H1 (cell line): ENCODE measurements around the gene CNPY3. TPM values are rescaled to one million over a fixed set of nuclear protein-coding genes. Genes with fewer than 3 reads are reported as not detected.

Source experiments
- CTCF ChIA-PET: fragments of 300-600 bp; sonication (Branson Sonifier 250); formaldehyde crosslinking; loops from one replicate; lab custom pipeline; 2021; ENCODE audit not compliant: partially characterized antibody; lab: Charles Lee
- POLR2A ChIA-PET: fragments of 300-600 bp; sonication (Branson Sonifier 250); formaldehyde crosslinking; loops from one replicate; lab custom pipeline; 2021; ENCODE audit warnings: inconsistent platforms; ENCODE audit not compliant: partially characterized antibody; lab: Charles Lee
- DNase-seq, 2 experiments: peaks; one replicate each; pipeline versions ENCODE4 v3.0.0 to v3.0.0-alpha.2; 2010 to 2022; ENCODE audit warnings: low spot score in 2 of 2, low read depth in 1 of 2, mixed read lengths in 1 of 2
- FAIRE-seq: peaks from 2 replicates; lab custom pipeline; 2011; peaks lifted over from hg19 to GRCh38; lab: Jason Lieb, UNC
- H2AFZ ChIP-seq: 2 replicates; pipeline ENCODE4 v1.8.1; 2012; ENCODE audit warnings: low read length, inconsistent platforms
- H2AK5ac ChIP-seq: 2 replicates; pipeline ENCODE4 v1.6.1; 2013; ENCODE audit warnings: low read depth, low read length
- H2BK120ac ChIP-seq: replicated peaks from 2 replicates; pipeline ENCODE3; 2013; ENCODE audit warnings: low read depth, low read length, inconsistent platforms
- H2BK12ac ChIP-seq: 2 replicates; pipeline ENCODE4 v1.6.1; 2013; ENCODE audit warnings: low read depth, low read length
- H2BK15ac ChIP-seq: 2 replicates; pipeline ENCODE4 v1.6.1; 2013; ENCODE audit warnings: low read length
- H2BK20ac ChIP-seq: 2 replicates; pipeline ENCODE4 v1.6.1; 2013; ENCODE audit warnings: low read length
- H2BK5ac ChIP-seq: 2 replicates; pipeline ENCODE4 v1.6.1; 2013; ENCODE audit warnings: low read depth, low read length
- H3K14ac ChIP-seq: 2 replicates; pipeline ENCODE4 v1.6.1; 2013; ENCODE audit warnings: inconsistent platforms; ENCODE audit not compliant: insufficient read length
- H3K18ac ChIP-seq: 2 replicates; pipeline ENCODE4 v1.6.1; 2013; ENCODE audit warnings: low read length; ENCODE audit errors: extremely low read depth
- H3K23ac ChIP-seq: 2 replicates; pipeline ENCODE4 v1.6.1; 2013; ENCODE audit warnings: inconsistent platforms; ENCODE audit not compliant: insufficient read length
- H3K23me2 ChIP-seq: 2 replicates; pipeline ENCODE4 v1.6.1; 2013; ENCODE audit warnings: low read depth, low read length
- H3K27ac ChIP-seq: 2 replicates; pipeline ENCODE4 v1.6.1; 2011; ENCODE audit warnings: low read depth, low read length, inconsistent platforms
- H3K27me3 ChIP-seq, 4 experiments: replicated peaks in 1 of 4; 1 replicate in 1 of 4; 2 replicates in 3 of 4; pipeline versions ENCODE4 v1.6.1 to v1.8.1; 2011 to 2013; ENCODE audit warnings: low read length in 3 of 4, mild to moderate bottlenecking in 3 of 4, inconsistent platforms in 2 of 4, mixed read lengths in 2 of 4, moderate library complexity in 1 of 4; ENCODE audit not compliant: control insufficient read depth in 3 of 4, insufficient read depth in 3 of 4; ENCODE audit errors: extremely low read depth in 1 of 4
- H3K36me3 ChIP-seq, 4 experiments: 2 replicates each; pipeline versions ENCODE4 v1.6.1 to v1.8.1; 2011 to 2013; ENCODE audit warnings: mild to moderate bottlenecking in 4 of 4, low read length in 3 of 4, moderate library complexity in 2 of 4, control low read depth in 1 of 4, inconsistent platforms in 1 of 4; ENCODE audit not compliant: insufficient read depth in 4 of 4, control insufficient read depth in 2 of 4
- H3K4ac ChIP-seq: replicated peaks from 2 replicates; pipeline ENCODE3; 2013; ENCODE audit warnings: low read length, low read depth, mixed read lengths, inconsistent platforms; ENCODE audit not compliant: insufficient read length
- H3K4me1 ChIP-seq, 4 experiments: replicated peaks in 1 of 4; 1 replicate in 1 of 4; 2 replicates in 3 of 4; pipeline versions ENCODE4 v1.6.1 to v1.8.1; 2011 to 2013; ENCODE audit warnings: low read length in 3 of 4, inconsistent platforms in 2 of 4, mixed read lengths in 1 of 4; ENCODE audit not compliant: insufficient read depth in 4 of 4, control insufficient read depth in 3 of 4
- H3K4me2 ChIP-seq, 2 experiments: 2 replicates each; pipeline versions ENCODE4 v1.6.1 to v1.8.1; 2011 to 2013; ENCODE audit warnings: low read depth in 2 of 2, low read length in 2 of 2, control low read depth in 1 of 2, inconsistent platforms in 1 of 2, mild to moderate bottlenecking in 1 of 2; ENCODE audit not compliant: insufficient read depth in 1 of 2
- H3K4me3 ChIP-seq, 4 experiments: fragments of 200-600, 300-600 bp in 1 of 4; sonication (generic), shearing (Covaris generic), sonication (Bioruptor Twin) in 1 of 4; 2 replicates each; pipeline versions ENCODE4 v1.5.1 to v1.8.1; 2011 to 2016; ENCODE audit warnings: low read length in 4 of 4, low read depth in 3 of 4, control low read depth in 2 of 4, inconsistent platforms in 2 of 4, mild to moderate bottlenecking in 2 of 4, mixed read lengths in 1 of 4, moderate library complexity in 1 of 4; ENCODE audit not compliant: insufficient read depth in 2 of 4; ENCODE audit errors: extremely low read depth in 1 of 4
- H3K56ac ChIP-seq: replicated peaks from 2 replicates; pipeline ENCODE3; 2013; ENCODE audit warnings: low read depth, mild to moderate bottlenecking, mixed read lengths, low read length, inconsistent platforms; ENCODE audit not compliant: insufficient read length
- H3K79me1 ChIP-seq: 2 replicates; pipeline ENCODE4 v1.6.1; 2013; ENCODE audit warnings: low read depth, low read length, control low read depth
- H3K79me2 ChIP-seq, 2 experiments: 2 replicates each; pipeline versions ENCODE4 v1.6.1 to v1.8.1; 2012 to 2013; ENCODE audit warnings: low read length in 2 of 2, mild to moderate bottlenecking in 2 of 2, inconsistent platforms in 1 of 2; ENCODE audit not compliant: insufficient read depth in 2 of 2, control insufficient read depth in 1 of 2
- H3K9ac ChIP-seq, 4 experiments: replicated peaks in 1 of 4; 1 replicate in 1 of 4; 2 replicates in 3 of 4; pipeline versions ENCODE4 v1.6.1 to v1.8.1; 2011 to 2013; ENCODE audit warnings: low read depth in 3 of 4, low read length in 3 of 4, control low read depth in 2 of 4, mild to moderate bottlenecking in 2 of 4, moderate library complexity in 2 of 4, inconsistent platforms in 1 of 4; ENCODE audit errors: extremely low read depth in 1 of 4
- H3K9me3 ChIP-seq, 2 experiments: 2 replicates each; pipeline versions ENCODE4 v1.6.1 to v1.8.1; 2012 to 2013; ENCODE audit warnings: mild to moderate bottlenecking in 2 of 2, moderate library complexity in 2 of 2, control low read depth in 1 of 2, inconsistent platforms in 1 of 2, low read depth in 1 of 2, low read length in 1 of 2, mixed read lengths in 1 of 2; ENCODE audit not compliant: insufficient read depth in 2 of 2
- H4K20me1 ChIP-seq, 2 experiments: replicated peaks in 1 of 2; 2 replicates each; pipeline versions ENCODE3 to v1.8.1; 2011 to 2013; ENCODE audit warnings: inconsistent platforms in 2 of 2, low read length in 2 of 2, mild to moderate bottlenecking in 1 of 2; ENCODE audit not compliant: insufficient read depth in 2 of 2, control insufficient read depth in 1 of 2
- H4K5ac ChIP-seq: 2 replicates; pipeline ENCODE4 v1.6.1; 2013; ENCODE audit warnings: low read length, low read depth, mixed read lengths, inconsistent platforms; ENCODE audit not compliant: insufficient read length
- H4K8ac ChIP-seq: 2 replicates; pipeline ENCODE4 v1.8.0; 2013; ENCODE audit warnings: mild to moderate bottlenecking, moderate library complexity, low read length, inconsistent platforms; ENCODE audit not compliant: insufficient read depth; ENCODE audit errors: extremely low read depth
- H4K91ac ChIP-seq: replicated peaks from 2 replicates; pipeline ENCODE3; 2013; ENCODE audit warnings: low read length, mixed read lengths, inconsistent platforms; ENCODE audit not compliant: insufficient read length
- BACH1 ChIP-seq: IDR thresholded peaks from 2 replicates; pipeline ENCODE4 v1.6.1; 2012; ENCODE audit warnings: low read length, improper control_type of control experiment
- CREB1 ChIP-seq: IDR thresholded peaks from 2 replicates; pipeline ENCODE4 v1.6.1; 2012; ENCODE audit warnings: inconsistent platforms
- EGR1 ChIP-seq: IDR thresholded peaks from 2 replicates; pipeline ENCODE4 v1.6.1; 2011; ENCODE audit warnings: low read depth, low read length, borderline replicate concordance
- GABPA ChIP-seq: IDR thresholded peaks from 2 replicates; pipeline ENCODE4 v1.6.1; 2011; ENCODE audit warnings: mild to moderate bottlenecking, low read length, moderate library complexity, borderline replicate concordance; ENCODE audit not compliant: insufficient read depth
- HDAC2 ChIP-seq, 2 experiments: fragments of 300-600 bp in 1 of 2; sonication (generic) in 1 of 2; IDR thresholded peaks; 2 replicates each; pipeline ENCODE4 v1.6.1; 2011 to 2012; ENCODE audit warnings: low read depth in 2 of 2, low read length in 2 of 2, mild to moderate bottlenecking in 2 of 2, moderate library complexity in 2 of 2, borderline replicate concordance in 1 of 2, inconsistent platforms in 1 of 2
- NRF1 ChIP-seq: IDR thresholded peaks from 2 replicates; pipeline ENCODE4 v1.6.1; 2011; ENCODE audit warnings: mild to moderate bottlenecking, low read depth, low read length, improper control_type of control experiment
- POLR2A ChIP-seq, 2 experiments: IDR thresholded peaks; 1 replicate in 1 of 2; 2 replicates in 1 of 2; pipeline ENCODE4 v1.6.1; 2011; ENCODE audit warnings: low read depth in 2 of 2, low read length in 2 of 2, mild to moderate bottlenecking in 2 of 2; ENCODE audit errors: control extremely low read depth in 1 of 2
- POLR2AphosphoS5 ChIP-seq: IDR thresholded peaks from 2 replicates; pipeline ENCODE4 v1.6.1; 2011; ENCODE audit warnings: low read depth, low read length
- RFX5 ChIP-seq: IDR thresholded peaks from 2 replicates; pipeline ENCODE4 v1.6.1; 2011; ENCODE audit warnings: low read depth, low read length, improper control_type of control experiment, borderline replicate concordance
- TAF1 ChIP-seq: IDR thresholded peaks from 2 replicates; pipeline ENCODE4 v1.6.1; 2011; ENCODE audit warnings: mild to moderate bottlenecking, low read depth, low read length
- USF2 ChIP-seq: IDR thresholded peaks from 2 replicates; pipeline ENCODE4 v1.6.1; 2011; ENCODE audit warnings: low read length, improper control_type of control experiment
- WGBS, 2 experiments: shearing (Covaris generic) in 1 of 2; methylation state at CpG; one replicate each; pipeline versions ENCODE4 v1.1.6 to v1.1.7; 2013 to 2015; ENCODE audit warnings: low lambda C conversion rate in 2 of 2, mixed read lengths in 2 of 2, inconsistent platforms in 1 of 2, low coverage in 1 of 2, missing lambda C conversion rate in 1 of 2; ENCODE audit not compliant: insufficient replicate concordance in 2 of 2, insufficient coverage in 1 of 2, insufficient read length in 1 of 2; ENCODE audit errors: extremely low coverage in 1 of 2, missing lambda C conversion rate in 1 of 2; 5-methylcytosine and 5-hydroxymethylcytosine counted together
- polyA plus RNA-seq, 7 experiments: library from polyadenylated mRNA; depleted of rRNA in 3 of 7; stranded (reverse) in 5 of 7; unstranded in 2 of 7; fragments of >200 nt in 5 of 7; fragments of 200-250 nt in 2 of 7; gene quantifications; 1 replicate in 5 of 7; 2 replicates in 1 of 7; 4 replicates in 1 of 7; pipeline versions ENCODE4 v1.2.1 to v1.2.3, GENCODE V29; 2011 to 2013; ENCODE audit warnings: missing spikeins in 2 of 7, mixed read lengths in 2 of 7
- total RNA-seq: library from RNA; stranded (reverse); fragmentation: NEBNext Ultra II Directional; extraction: Animal tissue kit (Norgen Biotek cat#: 25700); gene quantifications from 2 replicates; pipeline ENCODE4 v1.2.1, GENCODE V29; 2021
- TF ChIP-seq, protein P1 (sequence below): IDR thresholded peaks from 2 replicates; pipeline ENCODE4 v1.6.1; 2011; ENCODE audit warnings: low read depth, mild to moderate bottlenecking, low read length; ENCODE audit not compliant: insufficient read depth
- TF ChIP-seq, protein P2 (sequence below): IDR thresholded peaks from 2 replicates; pipeline ENCODE4 v1.6.1; 2012; ENCODE audit warnings: inconsistent platforms

Gene CNPY3
- total and polyA plus RNA-seq, 2 of the 8 experiments (the other 6 are each of a cell fraction or from before 2014, with no cell fraction given) = 49.6 to 64.5 TPM

- no peak overlapping the region for H3K9ac ChIP-seq
- H4K5ac ChIP-seq = no peak overlapping the region
- H4K20me1 ChIP-seq = peaks cover 0 to 2% of the 10 kb centered on the region in 2 experiments
- H3K27me3 ChIP-seq = no peaks in the 10 kb centered on the region
- no peak overlapping the region for H2BK20ac ChIP-seq
- no peak overlapping the region for H2AK5ac ChIP-seq
- H3K23me2 ChIP-seq = no peaks in the 10 kb centered on the region
- DNase-seq (no peak), FAIRE-seq (no peak)
- H3K36me3 ChIP-seq = peaks cover 0 to 2% (median 0%) of the 10 kb centered on the region in 4 experiments; a peak in 2 of 8 replicates
- no peak overlapping the region for H2BK12ac ChIP-seq
- H3K18ac ChIP-seq = no peak overlapping the region
- H2BK5ac ChIP-seq = no peak overlapping the region
- no peaks in the 10 kb centered on the region for H3K79me2 ChIP-seq
- CTCF ChIA-PET = interaction anchor here (0.8 to 4.2 kb wide), 4 partner anchors 12 to 175 kb away, joined by 3 to 11 read pairs (median 6); partner anchors contain the start of genes KLHDC3 and MEA1
- H3K4me2 ChIP-seq = no peak overlapping the region
- H2BK15ac ChIP-seq = no peak overlapping the region
- no peak overlapping the region for H3K14ac ChIP-seq
- POLR2A ChIA-PET = interaction anchor here (1.0 to 2.9 kb wide), 4 partner anchors 8 to 58 kb away, joined by 3 to 11 read pairs (median 3); partner anchors contain the start of genes PEX6 and PPP2R5D
- 92% methylated on average over 2 of the region's 2 CpGs; no CpG with 5 or more reads in 1 of the 2 experiments for WGBS, 2 experiments
- no peak overlapping the region for H3K27ac ChIP-seq
- no peaks in the 10 kb centered on the region for H3K9me3 ChIP-seq
- no peak overlapping the region for H4K91ac ChIP-seq
- H3K4ac ChIP-seq = no peak overlapping the region
- no peak overlapping the region for H3K4me3 ChIP-seq
- no peaks in the 10 kb centered on the region; the same call in none of the 2 replicates for H3K79me1 ChIP-seq
- H2AFZ ChIP-seq = no peak overlapping the region
- no peak overlapping the region for H4K8ac ChIP-seq
- H3K56ac ChIP-seq = no peak overlapping the region
- peaks cover 0 to 3% (median 0%) of the 10 kb centered on the region in 4 experiments; a peak in 2 of 7 replicates for H3K4me1 ChIP-seq
- H3K23ac ChIP-seq = no peak overlapping the region
- no peak overlapping the region for H2BK120ac ChIP-seq
- TF ChIP-seq CREB1 (no peak), POLR2AphosphoS5 (no peak), POLR2A (IDR thresholded peaks at IDR 0.05; ENCODE audit: control extremely low read depth in 1 of 2, low read depth in 2 of 2, low read length in 2 of 2) (no peak), USF2 (no peak), NRF1 (no peak), BACH1 (no peak), TAF1 (no peak), GABPA (no peak), HDAC2 (IDR thresholded peaks at IDR 0.05; ENCODE audit: borderline replicate concordance in 1 of 2, low read depth in 2 of 2, low read length in 2 of 2) (no peak), EGR1 (no peak), RFX5 (no peak)
- TF ChIP-seq, protein P1, sequence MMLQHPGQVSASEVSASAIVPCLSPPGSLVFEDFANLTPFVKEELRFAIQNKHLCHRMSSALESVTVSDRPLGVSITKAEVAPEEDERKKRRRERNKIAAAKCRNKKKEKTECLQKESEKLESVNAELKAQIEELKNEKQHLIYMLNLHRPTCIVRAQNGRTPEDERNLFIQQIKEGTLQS = no peak
- TF ChIP-seq, protein P2, sequence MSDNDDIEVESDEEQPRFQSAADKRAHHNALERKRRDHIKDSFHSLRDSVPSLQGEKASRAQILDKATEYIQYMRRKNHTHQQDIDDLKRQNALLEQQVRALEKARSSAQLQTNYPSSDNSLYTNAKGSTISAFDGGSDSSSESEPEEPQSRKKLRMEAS = no peak
These were observed 40.2 kb downstream of the CNPY3 start for GRCh38 chr6:42969431-42969830.
